PC-3 (cell line): ENCODE measurements around the gene KRTAP5-5. TPM values are rescaled to one million over a fixed set of nuclear protein-coding genes. Genes with fewer than 3 reads are reported as not detected.

ENCODE experiments used
- ATAC-seq: fragments of 200-7000 bp; cut with Tn5 transposase; 2 replicates; pipeline ENCODE4 v1.9.1; 2020; ENCODE audit warnings: mild to moderate bottlenecking, moderate library complexity
- BruUV-seq: library from RNA; stranded (reverse); fragments of 400-500 nt; replicated peaks from 2 replicates; lab custom pipeline; 2021; lab: Mats Ljungman, UMichigan
- CTCF ChIA-PET: fragments of 300-600 bp; sonication (Branson Sonifier 250); formaldehyde crosslinking; loops from one replicate; lab custom pipeline; 2022; ENCODE audit warnings: antibody characterized with exemption; lab: Charles Lee
- POLR2A ChIA-PET: fragments of 300-600 bp; sonication (Branson Sonifier 250); formaldehyde crosslinking; loops from one replicate; lab custom pipeline; 2022; ENCODE audit warnings: antibody characterized with exemption; ENCODE audit not compliant: unreplicated experiment; lab: Charles Lee
- DNase-seq: peaks from one replicate; pipeline ENCODE4 v3.0.0-alpha.2; 2015
- H2AFZ ChIP-seq: fragments of 300-600 bp; sonication (generic); 2 replicates; pipeline ENCODE4 v1.6.0; 2016; ENCODE audit warnings: antibody characterized with exemption, low read length
- H3F3A ChIP-seq: fragments of 300-600 bp; sonication (generic); one replicate; pipeline ENCODE4 v1.6.0; 2017; ENCODE audit warnings: antibody characterized with exemption, low read length, control low read depth, mild to moderate bottlenecking; ENCODE audit not compliant: unreplicated experiment
- H3K27ac ChIP-seq: fragments of 300-600 bp; sonication (generic); 2 replicates; pipeline ENCODE4 v1.5.1; 2016; ENCODE audit warnings: mild to moderate bottlenecking, low read length
- H3K27me3 ChIP-seq: fragments of 300-600 bp; sonication (generic); 2 replicates; pipeline ENCODE4 v1.6.1; 2016; ENCODE audit warnings: low read length, mixed read lengths
- H3K36me3 ChIP-seq: fragments of 300-600 bp; sonication (generic); 2 replicates; pipeline ENCODE4 v1.6.1; 2016; ENCODE audit warnings: low read depth, mixed run types, low read length, mixed read lengths
- H3K4me1 ChIP-seq: fragments of 300-600 bp; sonication (generic); 2 replicates; pipeline ENCODE4 v1.5.1; 2016; ENCODE audit warnings: low read length; ENCODE audit not compliant: insufficient read depth
- H3K4me2 ChIP-seq: fragments of 300-600 bp; sonication (generic); 2 replicates; pipeline ENCODE4 v1.6.0; 2016; ENCODE audit warnings: low read length
- H3K4me3 ChIP-seq: fragments of 300-600 bp; sonication (generic); 2 replicates; pipeline ENCODE4 v1.5.1; 2016; ENCODE audit warnings: mild to moderate bottlenecking, low read length, mixed read lengths
- H3K79me2 ChIP-seq: fragments of 300-600 bp; sonication (generic); 2 replicates; pipeline ENCODE4 v1.6.1; 2017; ENCODE audit warnings: low read length, mixed read lengths
- H3K9ac ChIP-seq: fragments of 300-600 bp; sonication (generic); 2 replicates; pipeline ENCODE4 v1.6.0; 2016; ENCODE audit warnings: mild to moderate bottlenecking, low read length
- H3K9me2 ChIP-seq: fragments of 300-600 bp; sonication (generic); replicated peaks from 2 replicates; pipeline ENCODE4 v1.6.1; 2016; ENCODE audit warnings: mixed run types, low read length, mixed read lengths
- H3K9me3 ChIP-seq: fragments of 300-600 bp; sonication (generic); 2 replicates; pipeline ENCODE4 v1.6.1; 2016; ENCODE audit warnings: low read length, mixed read lengths
- H4K20me1 ChIP-seq: fragments of 300-600 bp; sonication (generic); 2 replicates; pipeline ENCODE4 v1.6.1; 2016; ENCODE audit warnings: low read length, mixed read lengths
- EZH2 ChIP-seq: fragments of 300-600 bp; sonication (generic); IDR thresholded peaks from one replicate; pipeline ENCODE4 v1.6.1; 2017; ENCODE audit warnings: antibody characterized with exemption, mild to moderate bottlenecking, low read length; ENCODE audit not compliant: unreplicated experiment
- EZH2phosphoT487 ChIP-seq: fragments of 300-600 bp; sonication (generic); IDR thresholded peaks from 2 replicates; pipeline ENCODE4 v1.6.1; 2018; ENCODE audit warnings: mild to moderate bottlenecking, antibody characterized with exemption, low read length, borderline replicate concordance
- intact Hi-C: fragments of 100-400 bp; cut with micrococcal nuclease; formaldehyde crosslinking; loops from 2 replicates; pipeline ENCODE4 v1.9.0; 2023
- total RNA-seq: library from RNA; depleted of rRNA; stranded (reverse); fragments of >200 nt; gene quantifications from 2 replicates; pipeline ENCODE4 v1.2.3, GENCODE V29; 2014
- TF ChIP-seq, protein P1 (sequence below): fragments of 300-600 bp; sonication (generic); conservative IDR thresholded peaks from 2 replicates; pipeline ENCODE4 v1.5.1; 2017; ENCODE audit warnings: antibody characterized with exemption, low read depth, mild to moderate bottlenecking, low read length

KRTAP5-5 gene
- total RNA-seq, 1 experiment from 2014 or later, result not detected

DNA sequence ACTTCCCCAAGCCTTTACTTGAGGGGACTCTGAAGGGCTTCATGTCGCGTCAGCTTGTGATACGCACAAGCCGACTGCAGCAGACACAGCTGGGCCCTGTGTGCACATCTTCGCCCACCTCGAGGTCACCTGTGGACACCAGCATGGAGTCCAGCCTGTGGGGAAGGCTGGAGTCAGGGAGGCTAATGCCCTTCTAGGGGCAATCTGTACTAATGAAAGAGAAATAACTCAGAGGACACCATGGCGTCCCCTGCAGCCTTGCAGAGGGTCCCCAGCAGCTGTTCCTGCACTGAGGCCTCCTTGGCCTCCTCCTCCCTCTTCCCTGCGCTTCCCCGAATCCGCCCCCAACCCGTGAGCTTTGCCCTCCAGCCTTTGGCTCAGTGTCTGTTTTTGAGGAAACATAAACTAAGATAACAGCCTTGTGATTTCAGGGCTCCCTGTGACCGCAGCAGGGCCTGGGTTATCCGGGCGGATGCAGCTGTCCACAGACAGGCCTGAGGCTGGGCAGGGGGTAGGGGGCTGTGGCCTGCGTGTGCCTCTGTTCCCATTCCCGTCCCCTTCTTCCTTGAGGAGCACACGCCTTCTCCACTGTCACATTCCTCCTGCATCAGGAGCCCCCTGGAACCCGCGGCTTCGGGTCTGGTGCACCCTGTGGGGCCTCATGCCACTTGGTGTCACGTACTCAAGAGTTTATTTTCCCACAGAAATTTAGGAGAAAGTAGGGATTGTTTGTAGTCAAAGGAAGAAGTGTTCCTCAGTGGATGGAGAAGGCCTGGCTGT is 25.0 kb downstream of the KRTAP5-5 start:
- Histone ChIP-seq H3F3A (no peaks in the 10 kb centered on the region), H2AFZ (no peak overlapping the region), H3K4me2 (no peak overlapping the region), H3K79me2 (no peaks in the 10 kb centered on the region), H3K9me2 (no peaks in the 10 kb centered on the region), H3K27ac (no peak overlapping the region), H3K36me3 (no peaks in the 10 kb centered on the region), H3K27me3 (0 out of 2 replicates have a peak, but pooled peaks cover 7% of the 10 kb centered on the region), H4K20me1 (no peaks in the 10 kb centered on the region), H3K9me3 (no peaks in the 10 kb centered on the region), H3K4me1 (no peaks in the 10 kb centered on the region), H3K9ac (no peak overlapping the region), H3K4me3 (no peak overlapping the region)
- TF ChIP-seq EZH2phosphoT487, result no peak
- TF ChIP-seq, protein P1, sequence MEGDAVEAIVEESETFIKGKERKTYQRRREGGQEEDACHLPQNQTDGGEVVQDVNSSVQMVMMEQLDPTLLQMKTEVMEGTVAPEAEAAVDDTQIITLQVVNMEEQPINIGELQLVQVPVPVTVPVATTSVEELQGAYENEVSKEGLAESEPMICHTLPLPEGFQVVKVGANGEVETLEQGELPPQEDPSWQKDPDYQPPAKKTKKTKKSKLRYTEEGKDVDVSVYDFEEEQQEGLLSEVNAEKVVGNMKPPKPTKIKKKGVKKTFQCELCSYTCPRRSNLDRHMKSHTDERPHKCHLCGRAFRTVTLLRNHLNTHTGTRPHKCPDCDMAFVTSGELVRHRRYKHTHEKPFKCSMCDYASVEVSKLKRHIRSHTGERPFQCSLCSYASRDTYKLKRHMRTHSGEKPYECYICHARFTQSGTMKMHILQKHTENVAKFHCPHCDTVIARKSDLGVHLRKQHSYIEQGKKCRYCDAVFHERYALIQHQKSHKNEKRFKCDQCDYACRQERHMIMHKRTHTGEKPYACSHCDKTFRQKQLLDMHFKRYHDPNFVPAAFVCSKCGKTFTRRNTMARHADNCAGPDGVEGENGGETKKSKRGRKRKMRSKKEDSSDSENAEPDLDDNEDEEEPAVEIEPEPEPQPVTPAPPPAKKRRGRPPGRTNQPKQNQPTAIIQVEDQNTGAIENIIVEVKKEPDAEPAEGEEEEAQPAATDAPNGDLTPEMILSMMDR, result no peak
- TF ChIP-seq EZH2, result no peak
- POLR2A ChIA-PET, result no interaction called here
- DNase-seq, result no peak
- intact Hi-C loops, result loop anchor here (5.0 kb wide), 1 partner anchor 38 kb away; no protein-coding TSS in a partner anchor
- CTCF ChIA-PET, result no interaction called here
- BruUV-seq, result no TSS peak
- no peak for ATAC-seq

DNA sequence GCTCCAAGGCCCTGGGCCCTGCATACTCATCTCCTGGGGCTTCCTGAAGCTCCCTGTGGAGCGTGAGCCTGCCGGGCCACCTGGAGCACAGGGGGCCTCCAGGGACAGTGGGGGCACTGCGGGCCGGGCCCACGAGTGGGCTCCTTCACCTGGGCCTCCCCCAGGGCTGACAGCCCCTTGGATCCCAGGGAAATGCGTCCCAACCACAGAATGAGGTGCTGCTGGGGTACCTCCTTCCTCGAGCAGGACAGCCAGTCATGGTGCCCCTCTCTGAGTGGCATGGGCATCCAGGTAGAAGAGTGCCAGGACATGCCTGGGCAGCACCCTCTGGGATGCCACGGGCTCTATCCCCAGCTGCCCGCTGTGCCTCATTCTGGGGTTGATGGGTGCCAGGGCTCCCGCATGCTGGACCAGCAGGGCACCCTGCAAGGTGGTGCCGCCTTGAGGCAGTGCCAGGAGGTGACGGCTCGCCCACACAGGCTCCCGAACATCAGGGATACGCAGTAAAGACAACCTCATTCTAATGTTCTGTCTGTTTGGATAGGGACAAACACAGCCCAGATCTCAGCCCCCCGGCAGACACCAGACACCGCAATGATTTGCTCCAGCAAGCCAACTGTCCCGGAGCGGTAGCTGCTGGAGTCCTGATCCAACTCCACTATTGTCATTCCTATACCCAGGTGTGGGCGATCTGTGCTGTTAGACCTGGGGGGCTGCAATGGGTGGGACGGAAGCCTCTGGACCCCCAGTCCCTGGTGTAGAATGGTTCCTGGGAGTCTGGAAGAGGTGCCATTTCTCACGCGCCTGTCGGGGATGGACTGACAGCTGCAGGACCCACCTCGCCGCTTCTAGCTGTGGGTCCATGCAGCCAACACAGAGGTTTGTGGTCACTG is 25.8 kb downstream of the KRTAP5-5 start:
- TF ChIP-seq EZH2 (no peak), EZH2phosphoT487 (no peak)
- TF ChIP-seq, protein P1, result no peak
- ATAC-seq (no peak), DNase-seq (no peak)
- Histone ChIP-seq H3K9ac (no peak overlapping the region), H3F3A (no peaks in the 10 kb centered on the region), H4K20me1 (no peaks in the 10 kb centered on the region), H3K9me3 (no peaks in the 10 kb centered on the region), H3K4me1 (no peaks in the 10 kb centered on the region), H3K4me3 (no peak overlapping the region), H3K4me2 (no peak overlapping the region), H3K79me2 (no peaks in the 10 kb centered on the region), H2AFZ (no peak overlapping the region), H3K27me3 (peaks cover 15% of the 10 kb centered on the region), H3K27ac (no peak overlapping the region), H3K9me2 (no peaks in the 10 kb centered on the region), H3K36me3 (no peaks in the 10 kb centered on the region)
- ChIA-PET POLR2A (no interaction called here), CTCF (no interaction called here)
- intact Hi-C loops, result no loop called here
- BruUV-seq, result no TSS peak
